Mesothelial cell of epicardium (in vitro differentiated cells): ENCODE results near the gene ASXL1. TPM values are rescaled to one million over a fixed set of nuclear protein-coding genes. Genes with fewer than 3 reads are reported as not detected.

Experiments
- DNase-seq, 2 experiments: peaks; one replicate each; pipeline ENCODE4 v3.0.0; 2021; ENCODE audit warnings: low spot score in 2 of 2; ENCODE audit not compliant: unreplicated experiment in 2 of 2
- H3K27ac Mint-ChIP-seq: 2 replicates; pipeline ENCODE4 v1.8.0; 2021; ENCODE audit warnings: mixed read lengths
- H3K27me3 Mint-ChIP-seq: 2 replicates; pipeline ENCODE4 v1.8.0; 2021; ENCODE audit warnings: low read depth, mixed read lengths
- H3K36me3 Mint-ChIP-seq: 2 replicates; pipeline ENCODE4 v1.8.0; 2021; ENCODE audit warnings: mixed read lengths
- H3K4me1 Mint-ChIP-seq: 2 replicates; pipeline ENCODE4 v1.8.0; 2021; ENCODE audit warnings: mixed read lengths
- H3K4me3 Mint-ChIP-seq: 2 replicates; pipeline ENCODE4 v1.8.0; 2021; ENCODE audit warnings: mild to moderate bottlenecking, moderate library complexity, mixed read lengths
- H3K9me3 Mint-ChIP-seq: 2 replicates; pipeline ENCODE4 v1.8.0; 2021; ENCODE audit warnings: mixed read lengths
- CTCF ChIP-seq: fragments of 200-600 bp; sonication (generic); IDR thresholded peaks from one replicate; pipeline ENCODE4 v1.5.0; 2021; ENCODE audit warnings: antibody characterized with exemption; ENCODE audit not compliant: unreplicated experiment
- total RNA-seq: library from RNA; stranded (reverse); gene quantifications from 3 replicates; pipeline ENCODE4 v1.2.1, GENCODE V29; 2021

ASXL1 gene
- total RNA-seq, 1 donor from 2014 or later = 182 TPM

DNA sequence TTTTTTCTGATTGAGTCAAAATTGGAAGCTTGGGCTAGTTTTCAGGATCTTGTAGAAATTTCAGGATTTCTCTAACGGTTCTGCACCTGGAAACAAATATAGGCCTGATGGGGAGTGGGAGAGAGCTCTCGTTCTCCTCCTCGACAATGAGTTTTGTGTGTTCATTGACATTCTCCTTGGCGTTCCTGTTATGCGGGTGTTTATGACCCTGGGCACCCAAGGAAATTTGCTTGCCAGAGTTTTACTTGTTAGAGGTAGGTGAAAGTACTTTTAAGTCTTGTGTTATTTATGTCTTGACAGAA lies 2.2 kb downstream of the ASXL1 start:
- Mint-ChIP-seq H3K27ac (peak overlapping the region; percentile 94), H3K27me3 (no peaks in the 10 kb centered on the region), H3K4me1 (peaks cover 56% of the 10 kb centered on the region)

GRCh38 chr20:32362901-32363364 lies 4.8 kb downstream of the ASXL1 start:
- H3K27me3 Mint-ChIP-seq = no peaks in the 10 kb centered on the region
- no peak for TF ChIP-seq CTCF
- H3K36me3 Mint-ChIP-seq = no peaks in the 10 kb centered on the region
- H3K9me3 Mint-ChIP-seq = no peaks in the 10 kb centered on the region
- H3K4me1 Mint-ChIP-seq = peaks cover 64% of the 10 kb centered on the region
- peak overlapping the region; percentile 95 for H3K27ac Mint-ChIP-seq
- no peak for DNase-seq
- peak overlapping the region; percentile 46 for H3K4me3 Mint-ChIP-seq

More for the DNA sequence above, 2.2 kb downstream of the ASXL1 start:
- no peaks in the 10 kb centered on the region for H3K9me3 Mint-ChIP-seq
- H3K4me3 Mint-ChIP-seq = peak overlapping the region; percentile 82
- no peak for TF ChIP-seq CTCF
- H3K36me3 Mint-ChIP-seq = no peaks in the 10 kb centered on the region
- no peak for DNase-seq

DNA sequence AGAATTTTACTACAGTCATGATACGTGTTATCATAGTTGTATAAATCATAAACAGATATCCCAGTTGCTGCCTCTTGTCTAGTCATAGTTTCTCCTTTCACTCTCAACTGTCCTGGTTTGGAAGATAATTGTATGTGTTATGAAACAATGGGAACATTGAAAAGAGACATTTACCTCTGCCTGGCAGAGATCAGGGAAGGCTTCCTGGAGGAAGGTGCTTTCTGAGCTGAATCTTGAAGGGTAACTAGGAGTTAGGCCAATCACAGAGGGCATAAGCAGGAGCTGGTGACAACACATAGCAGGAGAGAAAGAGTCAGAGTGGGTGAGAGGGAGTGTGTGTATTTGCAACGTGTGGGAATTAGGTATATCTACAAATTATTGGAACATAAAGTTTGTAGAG lies 5.4 kb downstream of the ASXL1 start:
- Mint-ChIP-seq H3K4me3 (peak overlapping the region; percentile 46), H3K4me1 (peaks cover 67% of the 10 kb centered on the region), H3K36me3 (no peaks in the 10 kb centered on the region), H3K9me3 (no peaks in the 10 kb centered on the region), H3K27ac (peak overlapping the region; percentile 95), H3K27me3 (no peaks in the 10 kb centered on the region)
- DNase-seq = no peak
- no peak for TF ChIP-seq CTCF

DNA sequence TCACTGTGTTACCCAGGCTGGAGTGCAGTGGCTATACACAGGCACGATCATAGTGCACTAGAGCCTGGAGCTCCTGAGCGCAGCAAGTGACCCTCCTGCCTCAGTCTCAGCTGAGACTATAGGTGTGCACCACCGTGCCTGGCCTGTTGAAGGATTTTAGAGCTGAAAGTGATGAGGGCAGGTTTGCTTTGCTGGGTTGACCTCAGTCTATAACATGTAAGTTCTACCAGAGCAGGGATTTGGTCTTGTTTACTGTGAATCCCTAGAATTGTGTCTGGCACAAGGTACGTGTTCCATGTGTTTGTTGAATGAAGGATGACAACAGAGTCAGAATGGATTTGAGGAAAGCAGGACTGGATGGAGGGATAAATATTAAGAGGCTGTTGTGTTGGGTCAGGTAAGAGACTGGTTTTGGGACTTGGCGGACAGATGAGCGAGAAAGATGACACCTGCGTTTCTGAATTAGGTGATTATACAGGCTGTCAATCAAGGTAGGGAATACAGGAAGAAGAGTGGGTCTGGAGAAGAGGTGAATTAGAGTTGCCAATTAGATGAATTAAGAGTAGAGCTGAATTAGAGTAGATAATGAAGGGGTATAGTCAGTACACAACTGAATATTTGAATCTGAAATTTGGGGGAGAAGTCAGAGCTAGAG lies 6.5 kb downstream of the ASXL1 start:
- no peak for TF ChIP-seq CTCF
- H3K9me3 Mint-ChIP-seq = no peaks in the 10 kb centered on the region
- no peaks in the 10 kb centered on the region for H3K27me3 Mint-ChIP-seq
- H3K36me3 Mint-ChIP-seq = peaks cover 2% of the 10 kb centered on the region
- no peak for DNase-seq
- peaks cover 67% of the 10 kb centered on the region for H3K4me1 Mint-ChIP-seq
- no peak overlapping the region for H3K4me3 Mint-ChIP-seq
- peak overlapping the region; percentile 14 for H3K27ac Mint-ChIP-seq

- peaks cover 58% of the 10 kb centered on the region for H3K4me1 Mint-ChIP-seq
- no peak for DNase-seq
- no peak for TF ChIP-seq CTCF
- H3K27ac Mint-ChIP-seq = no peak overlapping the region
- no peaks in the 10 kb centered on the region for H3K27me3 Mint-ChIP-seq
- no peak overlapping the region for H3K4me3 Mint-ChIP-seq
- H3K9me3 Mint-ChIP-seq = no peaks in the 10 kb centered on the region
- peaks cover 2% of the 10 kb centered on the region for H3K36me3 Mint-ChIP-seq
Measured at GRCh38 chr20:32365564-32365963, 7.4 kb downstream of the ASXL1 start.

DNA sequence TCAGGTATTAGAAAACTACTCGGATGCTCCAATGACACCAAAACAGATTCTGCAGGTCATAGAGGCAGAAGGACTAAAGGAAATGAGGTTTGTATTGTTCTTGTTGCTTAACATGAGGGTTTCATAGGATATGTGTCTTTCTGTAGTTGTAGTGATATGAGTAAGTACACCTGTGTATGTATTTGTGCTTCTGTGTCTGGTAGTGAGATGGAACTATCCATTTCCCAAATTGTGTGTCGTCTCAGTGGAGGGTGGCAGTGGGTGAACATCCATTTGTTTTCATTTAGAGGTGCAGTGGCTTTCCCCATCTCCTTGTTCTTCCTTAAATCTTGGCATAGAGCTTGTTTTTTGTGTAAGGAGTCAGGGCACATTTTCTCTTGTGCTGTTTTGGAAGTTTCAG lies 8.2 kb downstream of the ASXL1 start:
- TF ChIP-seq CTCF = no peak
- no peaks in the 10 kb centered on the region for H3K9me3 Mint-ChIP-seq
- no peak for DNase-seq
- peaks cover 2% of the 10 kb centered on the region for H3K36me3 Mint-ChIP-seq
- peaks cover 57% of the 10 kb centered on the region for H3K4me1 Mint-ChIP-seq
- H3K27ac Mint-ChIP-seq = no peak overlapping the region
- H3K4me3 Mint-ChIP-seq = no peak overlapping the region
- no peaks in the 10 kb centered on the region for H3K27me3 Mint-ChIP-seq
